ENCODE data around the gene GSTM2.

Gene GSTM2

GRCh38 chr1:109667452-109668122, at the start of gene GSTM2:
TSS of gene GSTM2 (plus strand) at chr1:109668057. CDS start at chr1:109668116, 59 bp downstream.
- no peak within 1 kb of the TSS for H3K9ac ChIP-seq
- H3K4me1 ChIP-seq = no peaks in the 10 kb centered on the region
- H3K27ac ChIP-seq = no peak within 1 kb of the TSS
- no peaks in the 10 kb centered on the region for H3K36me3 ChIP-seq (ENCODE audit: control insufficient read depth, insufficient read depth, low read length)
- H2AFZ ChIP-seq = peak within 1 kb of the TSS; percentile 34
- peak within 1 kb of the TSS; percentile 85 for H3K4me2 ChIP-seq (ENCODE audit: low read length)
- no peaks in the 10 kb centered on the region for H3K9me3 ChIP-seq (ENCODE audit: control insufficient read depth, low read length)
- H3K27me3 ChIP-seq (ENCODE audit: control insufficient read depth, insufficient read depth, low read length) = no peaks in the 10 kb centered on the region
- H3K79me2 ChIP-seq = no peaks in the 10 kb centered on the region
- TF ChIP-seq, protein P1, sequence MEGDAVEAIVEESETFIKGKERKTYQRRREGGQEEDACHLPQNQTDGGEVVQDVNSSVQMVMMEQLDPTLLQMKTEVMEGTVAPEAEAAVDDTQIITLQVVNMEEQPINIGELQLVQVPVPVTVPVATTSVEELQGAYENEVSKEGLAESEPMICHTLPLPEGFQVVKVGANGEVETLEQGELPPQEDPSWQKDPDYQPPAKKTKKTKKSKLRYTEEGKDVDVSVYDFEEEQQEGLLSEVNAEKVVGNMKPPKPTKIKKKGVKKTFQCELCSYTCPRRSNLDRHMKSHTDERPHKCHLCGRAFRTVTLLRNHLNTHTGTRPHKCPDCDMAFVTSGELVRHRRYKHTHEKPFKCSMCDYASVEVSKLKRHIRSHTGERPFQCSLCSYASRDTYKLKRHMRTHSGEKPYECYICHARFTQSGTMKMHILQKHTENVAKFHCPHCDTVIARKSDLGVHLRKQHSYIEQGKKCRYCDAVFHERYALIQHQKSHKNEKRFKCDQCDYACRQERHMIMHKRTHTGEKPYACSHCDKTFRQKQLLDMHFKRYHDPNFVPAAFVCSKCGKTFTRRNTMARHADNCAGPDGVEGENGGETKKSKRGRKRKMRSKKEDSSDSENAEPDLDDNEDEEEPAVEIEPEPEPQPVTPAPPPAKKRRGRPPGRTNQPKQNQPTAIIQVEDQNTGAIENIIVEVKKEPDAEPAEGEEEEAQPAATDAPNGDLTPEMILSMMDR (IDR thresholded peaks at IDR 0.05) = no peak
- H3K4me3 ChIP-seq (ENCODE audit: low read depth, low read length) = peak within 1 kb of the TSS; percentile 61

GRCh38 chr1:109618661-109619575, 48.9 kb upstream of the GSTM2 start:
- no peaks in the 10 kb centered on the region for H3K36me3 ChIP-seq (ENCODE audit: control insufficient read depth, insufficient read depth, low read length)
- peak overlapping the region; percentile 89 for H3K4me3 ChIP-seq (ENCODE audit: low read depth, low read length)
- H3K4me1 ChIP-seq = no peaks in the 10 kb centered on the region
- H2AFZ ChIP-seq = peak overlapping the region; percentile 83
- no peaks in the 10 kb centered on the region for H3K27me3 ChIP-seq (ENCODE audit: control insufficient read depth, insufficient read depth, low read length)
- H3K79me2 ChIP-seq = no peaks in the 10 kb centered on the region
- H3K9ac ChIP-seq = no peak overlapping the region
- H3K4me2 ChIP-seq (ENCODE audit: low read length) = peak overlapping the region; percentile 100
- TF ChIP-seq, protein P1 (IDR thresholded peaks at IDR 0.05) = no peak
- H3K27ac ChIP-seq = peak overlapping the region; percentile 32
- H3K9me3 ChIP-seq (ENCODE audit: control insufficient read depth, low read length) = no peaks in the 10 kb centered on the region

GRCh38 chr1:109619576-109620400, 48.1 kb upstream of the GSTM2 start, which contains the start of the genes AMPD2 and GNAT2:
TSS of gene AMPD2 (plus strand) at chr1:109619837. CDS start at chr1:109621176, 1,339 bp downstream.
TSS of gene GNAT2 (minus strand) at chr1:109619616. CDS start at chr1:109612870, 6,746 bp downstream.
- no peak within 1 kb of the TSS for H3K9ac ChIP-seq
- H3K27me3 ChIP-seq (ENCODE audit: control insufficient read depth, insufficient read depth, low read length) = no peaks in the 10 kb centered on the region
- TF ChIP-seq, protein P1 (IDR thresholded peaks at IDR 0.05) = no peak
- H3K4me3 ChIP-seq (ENCODE audit: low read depth, low read length) = peak within 1 kb of the TSS; percentile 89
- no peaks in the 10 kb centered on the region for H3K9me3 ChIP-seq (ENCODE audit: control insufficient read depth, low read length)
- no peaks in the 10 kb centered on the region for H3K79me2 ChIP-seq
- peak within 1 kb of the TSS; percentile 100 for H3K4me2 ChIP-seq (ENCODE audit: low read length)
- peak within 1 kb of the TSS; percentile 83 for H2AFZ ChIP-seq
- no peaks in the 10 kb centered on the region for H3K4me1 ChIP-seq
- peak within 1 kb of the TSS; percentile 74 for H3K27ac ChIP-seq
- H3K36me3 ChIP-seq (ENCODE audit: control insufficient read depth, insufficient read depth, low read length) = no peaks in the 10 kb centered on the region

DNA sequence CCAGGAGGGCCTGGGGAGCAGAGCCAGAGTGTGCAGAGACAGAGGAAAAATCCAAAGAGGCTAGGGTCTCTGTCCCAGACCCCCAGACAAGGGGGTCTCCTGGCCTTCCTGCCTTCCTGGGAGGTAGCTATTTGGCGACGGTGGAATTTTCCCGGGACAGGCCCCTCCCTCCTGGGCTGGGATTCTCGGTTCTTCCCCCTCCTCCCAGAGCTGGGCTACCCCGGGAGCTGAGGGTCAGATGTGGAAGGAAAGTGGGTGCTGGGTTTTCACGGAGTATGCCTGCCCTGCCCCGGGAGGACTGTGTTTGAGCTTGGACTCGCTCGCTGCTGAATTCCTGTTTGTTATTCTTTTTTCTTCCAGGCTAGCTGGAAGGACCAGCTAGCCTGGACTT, 47.5 kb upstream of the GSTM2 start:
- no peak overlapping the region for H3K9ac ChIP-seq
- peak overlapping the region; percentile 83 for H2AFZ ChIP-seq
- no peaks in the 10 kb centered on the region for H3K4me1 ChIP-seq
- TF ChIP-seq, protein P1 (IDR thresholded peaks at IDR 0.05) = no peak
- no peaks in the 10 kb centered on the region for H3K27me3 ChIP-seq (ENCODE audit: control insufficient read depth, insufficient read depth, low read length)
- H3K4me2 ChIP-seq (ENCODE audit: low read length) = peak overlapping the region; percentile 100
- H3K79me2 ChIP-seq = no peaks in the 10 kb centered on the region
- no peaks in the 10 kb centered on the region for H3K36me3 ChIP-seq (ENCODE audit: control insufficient read depth, insufficient read depth, low read length)
- peak overlapping the region; percentile 89 for H3K4me3 ChIP-seq (ENCODE audit: low read depth, low read length)
- H3K9me3 ChIP-seq (ENCODE audit: control insufficient read depth, low read length) = no peaks in the 10 kb centered on the region
- peak overlapping the region; percentile 74 for H3K27ac ChIP-seq

All from parathyroid adenoma (tissue), 2 donors.